Lower lobe of right lung (tissue), 2 donors: ENCODE results near the gene GSTK1. TPM values are rescaled to one million over a fixed set of nuclear protein-coding genes. Genes with fewer than 3 reads are reported as not detected.

Source experiments
- ATAC-seq, 2 donors: fragments of 200-7000 bp; cut with Tn5 transposase; one replicate each; pipeline ENCODE4 v1.9.1; 2020 to 2022; ENCODE audit warnings: mild to moderate bottlenecking in 2 of 2, moderate library complexity in 2 of 2
- DNase-seq: peaks from one replicate; pipeline ENCODE4 v3.0.0-alpha.2; 2020
- H3K27ac ChIP-seq: fragments of 200-600 bp; one replicate; pipeline ENCODE4 v1.8.0; 2022
- H3K27me3 ChIP-seq: fragments of 200-600 bp; one replicate; pipeline ENCODE4 v1.8.0; 2022; ENCODE audit warnings: low read depth
- H3K36me3 ChIP-seq: fragments of 200-600 bp; one replicate; pipeline ENCODE4 v1.8.0; 2022; ENCODE audit warnings: mild to moderate bottlenecking
- H3K4me1 ChIP-seq: fragments of 200-600 bp; one replicate; pipeline ENCODE4 v1.8.0; 2022
- H3K4me3 ChIP-seq: fragments of 200-600 bp; one replicate; pipeline ENCODE4 v1.8.0; 2022; ENCODE audit warnings: mild to moderate bottlenecking
- H3K9me3 ChIP-seq: fragments of 200-600 bp; one replicate; pipeline ENCODE4 v1.8.0; 2022
- intact Hi-C: fragments of 100-400 bp; cut with DNase I; formaldehyde crosslinking; loops from one replicate; pipeline ENCODE4 v1.11.0; 2022
- total RNA-seq: library from RNA; stranded (reverse); fragmentation: NEBNext Ultra II Directional; extraction: Animal tissue kit (Norgen Biotek cat#: 25700); gene quantifications from one replicate; pipeline ENCODE4 v1.2.1, GENCODE V29; 2021
- TF ChIP-seq, protein P1 (sequence below): fragments of 200-600 bp; IDR thresholded peaks from one replicate; pipeline ENCODE4 v1.8.0; 2022; ENCODE audit warnings: antibody characterized with exemption, mild to moderate bottlenecking
- donor health status: DM: no; HTN: yes; CAD: no; lungs with severe emphysema.

The GSTK1 gene
- total RNA-seq, 1 donor from 2014 or later = 152 TPM

DNA sequence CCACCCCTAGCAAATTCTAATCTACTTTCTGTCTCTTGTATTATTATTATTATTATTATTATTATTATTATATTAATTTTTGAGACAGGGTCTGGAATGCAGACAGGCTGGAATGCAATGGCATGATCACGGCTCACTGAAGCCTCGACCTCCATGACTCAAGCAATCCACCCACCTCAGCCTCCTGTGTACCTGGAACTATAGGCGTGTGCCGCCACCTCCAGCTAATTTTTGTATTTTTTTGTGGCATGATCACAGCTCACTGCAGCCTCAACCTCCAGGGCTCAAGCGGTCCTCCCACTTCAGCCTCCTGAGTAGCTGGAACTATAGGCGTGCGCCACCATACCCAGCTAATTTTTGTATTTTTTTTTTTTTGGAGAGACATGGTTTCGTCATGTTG, 18.9 kb downstream of the GSTK1 start:
- no peaks in the 10 kb centered on the region for H3K27me3 ChIP-seq
- ATAC-seq (no peak), DNase-seq (no peak)
- TF ChIP-seq, protein P1, sequence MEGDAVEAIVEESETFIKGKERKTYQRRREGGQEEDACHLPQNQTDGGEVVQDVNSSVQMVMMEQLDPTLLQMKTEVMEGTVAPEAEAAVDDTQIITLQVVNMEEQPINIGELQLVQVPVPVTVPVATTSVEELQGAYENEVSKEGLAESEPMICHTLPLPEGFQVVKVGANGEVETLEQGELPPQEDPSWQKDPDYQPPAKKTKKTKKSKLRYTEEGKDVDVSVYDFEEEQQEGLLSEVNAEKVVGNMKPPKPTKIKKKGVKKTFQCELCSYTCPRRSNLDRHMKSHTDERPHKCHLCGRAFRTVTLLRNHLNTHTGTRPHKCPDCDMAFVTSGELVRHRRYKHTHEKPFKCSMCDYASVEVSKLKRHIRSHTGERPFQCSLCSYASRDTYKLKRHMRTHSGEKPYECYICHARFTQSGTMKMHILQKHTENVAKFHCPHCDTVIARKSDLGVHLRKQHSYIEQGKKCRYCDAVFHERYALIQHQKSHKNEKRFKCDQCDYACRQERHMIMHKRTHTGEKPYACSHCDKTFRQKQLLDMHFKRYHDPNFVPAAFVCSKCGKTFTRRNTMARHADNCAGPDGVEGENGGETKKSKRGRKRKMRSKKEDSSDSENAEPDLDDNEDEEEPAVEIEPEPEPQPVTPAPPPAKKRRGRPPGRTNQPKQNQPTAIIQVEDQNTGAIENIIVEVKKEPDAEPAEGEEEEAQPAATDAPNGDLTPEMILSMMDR = no peak
- H3K9me3 ChIP-seq = no peaks in the 10 kb centered on the region
- intact Hi-C loops = no loop called here
- no peak overlapping the region for H3K4me3 ChIP-seq
- peaks cover 21% of the 10 kb centered on the region for H3K4me1 ChIP-seq
- no peaks in the 10 kb centered on the region for H3K36me3 ChIP-seq
- no peak overlapping the region for H3K27ac ChIP-seq

- intact Hi-C loops = no loop called here
- no peaks in the 10 kb centered on the region for H3K9me3 ChIP-seq
- TF ChIP-seq, protein P1 = no peak
- no peaks in the 10 kb centered on the region for H3K27me3 ChIP-seq
- peaks cover 28% of the 10 kb centered on the region for H3K4me1 ChIP-seq
- H3K4me3 ChIP-seq = no peak overlapping the region
- DNase-seq (no peak), ATAC-seq (no peak)
- H3K27ac ChIP-seq = no peak overlapping the region
- no peaks in the 10 kb centered on the region for H3K36me3 ChIP-seq
Observed at GRCh38 chr7:143283381-143283780, 20.1 kb downstream of the GSTK1 start.

DNA sequence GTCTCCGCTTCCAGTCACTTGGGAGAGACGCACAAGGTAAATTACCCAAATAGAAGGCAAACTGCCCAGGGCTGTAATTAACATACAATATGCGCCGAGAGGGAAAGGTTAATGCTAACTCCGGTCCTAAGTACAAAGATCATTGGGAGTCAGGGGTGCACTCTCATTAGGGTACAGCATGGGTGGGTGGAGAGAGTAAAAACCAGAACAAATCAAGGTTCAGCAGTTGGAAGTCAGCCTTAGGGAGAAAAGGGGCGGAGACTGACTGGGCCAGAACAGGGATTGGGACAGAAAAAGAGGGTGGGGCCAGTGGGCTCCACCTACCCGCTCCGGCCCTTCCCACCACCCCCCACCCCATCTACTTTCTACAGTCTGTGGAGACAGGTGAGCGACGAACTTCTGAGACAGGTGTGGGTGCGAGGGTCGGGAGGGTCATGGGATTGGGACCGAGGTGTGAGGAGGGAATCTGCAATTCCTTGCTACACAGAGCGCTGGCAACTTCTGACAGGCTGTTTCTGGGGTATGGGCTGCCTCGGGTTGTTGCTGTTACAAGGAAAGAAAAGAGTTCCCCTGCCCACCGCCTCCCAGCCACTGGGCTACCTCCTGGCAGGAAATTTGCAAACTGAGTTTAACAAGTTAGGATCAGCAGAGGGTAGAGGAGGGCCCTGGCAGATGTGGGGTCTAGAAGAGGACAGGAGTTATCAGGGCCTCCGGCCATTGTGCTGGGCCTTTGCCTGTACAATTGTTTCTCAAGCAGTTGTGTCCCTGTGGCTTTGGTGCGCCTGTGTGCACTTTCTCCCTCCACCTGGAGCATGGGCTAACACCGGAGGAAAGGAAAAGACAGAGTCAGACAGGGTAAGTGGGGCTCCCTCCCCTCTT, 21.6 kb downstream of the GSTK1 start, which contains the start of gene TMEM139:
TMEM139 (plus strand) TSS at position 368 of the 879 bp plus-strand sequence. CDS start 1,000 bp downstream, outside the sequence.
- peaks cover 29% of the 10 kb centered on the region for H3K4me1 ChIP-seq
- peak within 1 kb of the TSS; percentile 46 for H3K4me3 ChIP-seq
- intact Hi-C loops = no loop called here
- TF ChIP-seq, protein P1 = no peak
- no peaks in the 10 kb centered on the region for H3K36me3 ChIP-seq
- H3K27me3 ChIP-seq = no peaks in the 10 kb centered on the region
- peak within 1 kb of the TSS; percentile 69 for H3K27ac ChIP-seq
- peak; percentile 61 for DNase-seq
- H3K9me3 ChIP-seq = no peaks in the 10 kb centered on the region
- peak; percentile 61 to 80 for ATAC-seq

DNA sequence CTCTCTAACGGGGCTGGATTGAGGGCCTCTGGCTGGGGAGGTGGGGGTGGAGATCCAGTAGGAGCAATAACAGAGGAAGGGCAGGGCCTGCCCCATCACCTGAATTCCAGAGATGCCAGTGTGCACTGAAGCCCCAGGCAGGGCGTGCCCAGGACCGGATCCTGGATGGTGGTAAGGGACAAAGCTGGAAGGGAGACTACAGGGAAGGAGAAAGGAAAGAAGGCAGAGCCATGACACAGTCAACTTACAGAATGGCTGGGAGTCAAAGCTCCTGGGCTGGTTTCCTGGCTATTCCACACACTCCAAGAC, 22.2 kb downstream of the GSTK1 start:
- H3K27ac ChIP-seq = peak overlapping the region; percentile 69
- intact Hi-C loops = no loop called here
- peak; percentile 70 for DNase-seq
- peak; percentile 43 to 56 for ATAC-seq
- H3K4me1 ChIP-seq = peaks cover 29% of the 10 kb centered on the region
- H3K9me3 ChIP-seq = no peaks in the 10 kb centered on the region
- TF ChIP-seq, protein P1 = no peak
- H3K36me3 ChIP-seq = no peaks in the 10 kb centered on the region
- H3K27me3 ChIP-seq = no peaks in the 10 kb centered on the region
- peak overlapping the region; percentile 46 for H3K4me3 ChIP-seq

GRCh38 chr7:143285806-143286521, 22.7 kb downstream of the GSTK1 start:
- DNase-seq = no peak
- no peaks in the 10 kb centered on the region for H3K36me3 ChIP-seq
- no peaks in the 10 kb centered on the region for H3K9me3 ChIP-seq
- intact Hi-C loops = no loop called here
- peak overlapping the region; percentile 46 for H3K4me3 ChIP-seq
- ATAC-seq = no peak
- no peaks in the 10 kb centered on the region for H3K27me3 ChIP-seq
- no peak overlapping the region for H3K27ac ChIP-seq
- TF ChIP-seq, protein P1 = no peak
- H3K4me1 ChIP-seq = peaks cover 30% of the 10 kb centered on the region
